Omental fat pad (tissue), 4 donors: Measurements from ENCODE around the gene ANAPC10. TPM values are rescaled to one million over a fixed set of nuclear protein-coding genes. Genes with fewer than 3 reads are reported as not detected.

ENCODE experiments used
- ATAC-seq: fragments of 150-250 bp; one replicate; pipeline ENCODE4 v1.9.1; 2016; ENCODE audit warnings: mild to moderate bottlenecking, moderate library complexity; ENCODE audit not compliant: low FRiP score
- DNase-seq: peaks from one replicate; pipeline ENCODE4 v3.0.0-alpha.2; 2019; ENCODE audit warnings: low spot score
- total RNA-seq, 4 donors: library from RNA; depleted of rRNA; stranded (reverse); fragments of >200 nt; gene quantifications; one replicate each; pipeline ENCODE4 v1.1.0, GENCODE V29; 2016
- TF ChIP-seq, protein P1 (sequence below), 3 donors: fragments of 450-650 bp; IDR thresholded peaks; one replicate each; pipeline ENCODE4 v1.5.1; 2016 to 2017; ENCODE audit warnings: antibody characterized with exemption in 3 of 3, mild to moderate bottlenecking in 3 of 3, moderate library complexity in 2 of 3

The ANAPC10 gene
- total RNA-seq, 4 donors from 2014 or later, result 19.2 to 44.6 (median 21.9) TPM

DNA sequence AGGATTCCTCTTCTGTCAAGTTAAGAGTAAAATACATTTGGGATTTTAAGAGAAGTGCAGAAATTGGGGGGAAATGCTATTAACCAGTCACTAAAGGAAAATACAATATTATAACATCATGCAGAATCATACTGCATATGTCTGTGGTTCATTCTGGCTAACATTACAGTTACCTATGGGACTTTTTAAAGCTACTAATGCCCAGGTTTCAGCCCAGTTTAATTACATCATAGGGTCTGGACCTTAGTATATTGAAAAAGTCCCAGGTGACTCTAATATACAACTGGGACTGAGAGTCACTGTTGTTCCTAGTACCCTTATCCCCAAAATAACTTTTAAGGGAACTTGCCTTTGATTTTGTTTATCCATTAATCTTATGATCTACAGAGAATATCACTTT lies 10.1 kb upstream of the ANAPC10 start:
- TF ChIP-seq, protein P1, sequence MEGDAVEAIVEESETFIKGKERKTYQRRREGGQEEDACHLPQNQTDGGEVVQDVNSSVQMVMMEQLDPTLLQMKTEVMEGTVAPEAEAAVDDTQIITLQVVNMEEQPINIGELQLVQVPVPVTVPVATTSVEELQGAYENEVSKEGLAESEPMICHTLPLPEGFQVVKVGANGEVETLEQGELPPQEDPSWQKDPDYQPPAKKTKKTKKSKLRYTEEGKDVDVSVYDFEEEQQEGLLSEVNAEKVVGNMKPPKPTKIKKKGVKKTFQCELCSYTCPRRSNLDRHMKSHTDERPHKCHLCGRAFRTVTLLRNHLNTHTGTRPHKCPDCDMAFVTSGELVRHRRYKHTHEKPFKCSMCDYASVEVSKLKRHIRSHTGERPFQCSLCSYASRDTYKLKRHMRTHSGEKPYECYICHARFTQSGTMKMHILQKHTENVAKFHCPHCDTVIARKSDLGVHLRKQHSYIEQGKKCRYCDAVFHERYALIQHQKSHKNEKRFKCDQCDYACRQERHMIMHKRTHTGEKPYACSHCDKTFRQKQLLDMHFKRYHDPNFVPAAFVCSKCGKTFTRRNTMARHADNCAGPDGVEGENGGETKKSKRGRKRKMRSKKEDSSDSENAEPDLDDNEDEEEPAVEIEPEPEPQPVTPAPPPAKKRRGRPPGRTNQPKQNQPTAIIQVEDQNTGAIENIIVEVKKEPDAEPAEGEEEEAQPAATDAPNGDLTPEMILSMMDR (IDR thresholded peaks at IDR 0.05), result no peak
- ATAC-seq (no peak), DNase-seq (no peak)

DNA sequence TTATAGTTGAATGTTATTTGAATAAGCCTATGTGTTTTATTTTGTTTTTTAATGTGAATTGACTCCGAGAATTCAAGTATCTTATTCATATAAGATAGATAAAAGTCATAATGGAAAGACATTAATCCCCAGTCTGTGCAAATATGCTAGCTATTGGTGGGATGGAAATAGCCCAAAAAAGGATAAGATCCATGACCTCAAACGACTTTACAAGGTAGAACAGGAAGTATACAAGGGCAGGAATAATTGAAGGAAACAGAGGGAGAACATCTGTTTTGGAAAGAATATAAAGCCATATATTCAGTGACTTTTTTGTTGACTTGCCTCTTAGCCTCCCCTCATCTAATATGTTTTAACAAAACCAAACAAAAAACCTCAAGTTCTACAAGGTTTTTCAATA lies 9.1 kb upstream of the ANAPC10 start:
- TF ChIP-seq, protein P1 (IDR thresholded peaks at IDR 0.05), result no peak
- ATAC-seq (no peak), DNase-seq (no peak)

DNA sequence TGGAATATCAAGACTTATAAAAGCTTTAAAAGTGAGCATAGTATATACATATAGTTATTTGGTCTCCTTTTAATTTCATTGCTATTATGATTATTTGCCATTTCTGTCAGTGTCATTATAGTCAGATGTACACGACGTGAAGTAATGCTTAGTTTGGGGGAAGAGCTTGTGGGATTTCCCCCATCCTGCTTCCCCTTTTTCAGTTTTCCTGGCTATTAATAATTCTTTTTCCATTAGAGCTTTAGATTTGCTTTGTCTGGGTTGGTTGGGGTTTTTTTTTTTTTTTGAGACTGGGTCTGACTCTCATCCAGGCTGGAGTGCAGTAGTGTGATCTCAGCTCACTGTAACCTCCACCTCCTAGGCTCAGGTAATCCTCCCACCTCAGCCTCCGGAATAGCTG lies 5.5 kb upstream of the ANAPC10 start:
- no peak for ATAC-seq
- no peak for DNase-seq
- TF ChIP-seq, protein P1 (IDR thresholded peaks at IDR 0.05), result no peak

DNA sequence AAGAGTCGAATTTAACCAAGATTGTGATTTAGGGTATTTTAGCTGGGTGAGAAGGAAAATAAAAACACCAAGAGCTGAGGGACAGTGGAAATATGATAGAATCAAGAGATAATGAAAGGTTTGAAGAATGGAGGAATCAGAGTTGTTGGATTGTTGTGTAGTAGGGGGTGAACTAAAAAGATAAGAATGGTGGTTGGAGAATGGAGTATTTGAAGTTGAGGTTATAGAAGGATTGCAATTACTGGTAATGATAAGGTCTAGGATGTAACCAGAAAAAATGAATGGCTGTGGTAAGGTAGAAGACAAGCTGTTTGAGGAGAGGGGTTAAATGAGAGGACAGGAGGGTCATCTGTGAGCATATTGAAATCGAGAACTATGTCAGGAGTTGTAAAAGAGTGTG lies 4.6 kb upstream of the ANAPC10 start:
- ATAC-seq (no peak), DNase-seq (no peak)
- TF ChIP-seq, protein P1 (IDR thresholded peaks at IDR 0.05), result no peak

DNA sequence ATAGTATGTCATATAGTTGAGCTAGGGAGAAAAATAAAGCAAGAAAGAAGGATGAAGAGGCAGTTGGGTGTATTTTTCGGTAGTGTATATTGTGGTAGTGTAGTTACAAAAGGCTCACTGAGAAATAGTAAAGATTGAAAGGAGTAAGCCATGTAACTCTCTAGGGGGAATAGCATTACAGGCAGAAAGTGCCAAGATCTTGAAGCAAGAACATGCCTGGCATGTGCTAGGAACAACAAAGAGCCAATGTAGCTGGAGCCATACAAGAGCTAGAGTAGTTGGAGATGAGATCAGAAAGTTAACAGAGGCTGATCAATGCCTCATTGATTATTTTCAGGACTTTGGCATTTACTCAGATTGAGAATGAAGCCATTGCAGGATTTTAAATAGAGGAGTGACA lies 3.1 kb upstream of the ANAPC10 start:
- DNase-seq (no peak), ATAC-seq (no peak)
- TF ChIP-seq, protein P1 (IDR thresholded peaks at IDR 0.05), result no peak

DNA sequence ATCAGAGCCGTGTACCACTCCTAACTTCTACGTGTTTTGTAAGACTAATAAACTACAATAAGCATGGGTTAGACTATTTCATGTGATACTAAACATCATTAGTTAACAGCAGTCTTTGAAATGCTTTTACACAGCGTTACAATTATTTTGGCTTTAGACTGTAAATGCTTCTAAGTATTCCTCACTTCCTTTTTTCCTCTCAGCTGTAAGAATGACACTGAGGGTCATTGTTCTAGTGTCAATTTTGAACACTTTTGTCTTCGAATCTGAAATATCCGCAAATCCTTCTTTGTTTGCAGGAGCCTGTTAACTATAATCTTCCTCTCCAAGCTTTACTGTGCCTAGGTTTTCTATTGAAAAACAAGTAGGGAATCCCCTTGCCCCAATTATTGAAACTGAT lies 1.7 kb upstream of the ANAPC10 start:
- no peak for ATAC-seq
- TF ChIP-seq, protein P1 (IDR thresholded peaks at IDR 0.05), result no peak
- DNase-seq, result no peak

DNA sequence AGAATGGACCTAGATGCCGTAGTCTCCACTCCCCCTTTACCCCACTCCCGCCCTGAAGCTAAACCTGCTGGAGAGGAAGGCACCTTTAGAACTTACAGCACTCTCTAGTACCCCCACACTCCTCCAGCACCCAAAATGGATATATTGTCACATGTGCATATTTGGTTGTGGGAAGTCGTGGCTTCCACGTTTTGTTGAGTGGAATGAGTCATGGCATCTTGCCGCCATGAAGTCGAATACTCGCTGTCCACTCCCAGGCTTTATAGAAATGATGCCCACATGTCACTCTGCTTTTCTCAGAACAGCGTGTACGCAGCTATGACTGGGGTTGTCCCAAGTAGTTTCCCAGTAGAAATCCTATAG lies 660 bp upstream of the ANAPC10 start:
- peak; percentile 52 for ATAC-seq
- peak; percentile 25 for DNase-seq

More for the DNA sequence above, 660 bp upstream of the ANAPC10 start:
- TF ChIP-seq, protein P1 (IDR thresholded peaks at IDR 0.05), result no peak
